Stimulated activated CD8-positive, alpha-beta memory T cell treated with anti-CD3 and anti-CD28 coated beads, Interleukin-4, amount 100 ng/mL, for 4 hours (primary cell): Measurements from ENCODE around the gene PROCA1.
"Not testable (repeated sequence)": the region's sequence is repeated elsewhere in the genome, so short reads cannot be mapped to it uniquely, and the experiment has no call there.

Experiments used
- DNase-seq, 2 donors: peaks; one replicate each; pipeline ENCODE4 v3.0.0-alpha.2; 2020; ENCODE audit warnings: low read depth in 2 of 2, low spot score in 1 of 2

PROCA1 gene

GRCh38 chr17:28725660-28726225, 14.1 kb upstream of the PROCA1 start:
- no peak for DNase-seq

GRCh38 chr17:28725166-28725659, 13.5 kb upstream of the PROCA1 start:
- DNase-seq = no peak

- no peak for DNase-seq
These were observed 12.9 kb upstream of the PROCA1 start for GRCh38 chr17:28724500-28725165.

- not testable (repeated sequence) for DNase-seq
These were observed 12.3 kb upstream of the PROCA1 start for GRCh38 chr17:28723836-28724499.

- no peak for DNase-seq
These were observed 11.6 kb upstream of the PROCA1 start for GRCh38 chr17:28723159-28723835.

- no peak for DNase-seq
These were observed 10.9 kb upstream of the PROCA1 start for GRCh38 chr17:28722417-28723158.

- not testable (repeated sequence) for DNase-seq
These were observed 9.3 kb upstream of the PROCA1 start for GRCh38 chr17:28720997-28721329.

- no peak for DNase-seq
These were observed 8.7 kb upstream of the PROCA1 start for GRCh38 chr17:28720247-28720996.

GRCh38 chr17:28719021-28719433, 7.3 kb upstream of the PROCA1 start:
- DNase-seq = no peak

- DNase-seq = no peak
These were observed 6.8 kb upstream of the PROCA1 start for GRCh38 chr17:28718333-28719020.

GRCh38 chr17:28717578-28718332, 6.1 kb upstream of the PROCA1 start, which contains the start of gene RAB34:
Gene RAB34, minus strand, starts transcription at chr17:28717868. Its CDS starts 602 bp downstream, at chr17:28717266.
- DNase-seq = no peak

GRCh38 chr17:28716740-28717577, 5.3 kb upstream of the PROCA1 start:
- no peak for DNase-seq

- no peak for DNase-seq
These were observed 3.5 kb upstream of the PROCA1 start for GRCh38 chr17:28715217-28715616.

GRCh38 chr17:28714281-28714680, 2.6 kb upstream of the PROCA1 start:
- DNase-seq = no peak

- DNase-seq = no peak
These were observed 1.2 kb upstream of the PROCA1 start for GRCh38 chr17:28712705-28713415.

- no peak for DNase-seq
These were observed 480 bp upstream of the PROCA1 start for GRCh38 chr17:28712032-28712704.
